Activated CD8-positive, alpha-beta memory T cell treated with anti-CD3 and anti-CD28 coated beads for 24 hours (primary cell): ENCODE measurements around the gene NCF4.

Experiments
- DNase-seq: peaks from one replicate; pipeline ENCODE4 v3.0.0-alpha.2; 2020

NCF4 gene

GRCh38 chr22:36865346-36865745 is 4.5 kb downstream of the NCF4 start:
- DNase-seq, result no peak

- no peak for DNase-seq
Observed at GRCh38 chr22:36867695-36868094, 6.9 kb downstream of the NCF4 start.

- DNase-seq, result no peak
Observed at GRCh38 chr22:36868546-36869181, 7.9 kb downstream of the NCF4 start.

GRCh38 chr22:36870250-36870649 is 9.4 kb downstream of the NCF4 start:
- no peak for DNase-seq

- no peak for DNase-seq
Observed at GRCh38 chr22:36871669-36872081, 10.9 kb downstream of the NCF4 start.

GRCh38 chr22:36872084-36872483 is 11.3 kb downstream of the NCF4 start:
- no peak for DNase-seq

GRCh38 chr22:36872866-36873498 is 12.2 kb downstream of the NCF4 start:
- no peak for DNase-seq

- peak; percentile 63 for DNase-seq
Observed at GRCh38 chr22:36873614-36874308, 13.0 kb downstream of the NCF4 start.

GRCh38 chr22:36874309-36874696 is 13.5 kb downstream of the NCF4 start:
- DNase-seq, result no peak

GRCh38 chr22:36874736-36875135 is 13.9 kb downstream of the NCF4 start:
- DNase-seq, result no peak

GRCh38 chr22:36875741-36876140 is 14.9 kb downstream of the NCF4 start:
- no peak for DNase-seq

GRCh38 chr22:36879775-36880174 is 19.0 kb downstream of the NCF4 start:
- no peak for DNase-seq

GRCh38 chr22:36881504-36882245 is 20.9 kb downstream of the NCF4 start:
- DNase-seq, result no peak

- DNase-seq, result no peak
Observed at GRCh38 chr22:36884349-36885158, 23.7 kb downstream of the NCF4 start.

- no peak for DNase-seq
Observed at GRCh38 chr22:36885474-36885873, 24.7 kb downstream of the NCF4 start.

GRCh38 chr22:36886016-36886415 is 25.2 kb downstream of the NCF4 start:
- DNase-seq, result no peak

GRCh38 chr22:36887162-36887561 is 26.4 kb downstream of the NCF4 start:
- DNase-seq, result no peak

GRCh38 chr22:36891646-36892045 is 30.8 kb downstream of the NCF4 start:
- DNase-seq, result no peak

GRCh38 chr22:36892292-36892691 is 31.5 kb downstream of the NCF4 start:
- no peak for DNase-seq

GRCh38 chr22:36893262-36893661 is 32.5 kb downstream of the NCF4 start:
- DNase-seq, result no peak

GRCh38 chr22:36894266-36894665 is 33.5 kb downstream of the NCF4 start:
- DNase-seq, result no peak

GRCh38 chr22:36897611-36898010 is 36.8 kb downstream of the NCF4 start:
- no peak for DNase-seq

GRCh38 chr22:36898690-36899089 is 37.9 kb downstream of the NCF4 start:
- no peak for DNase-seq
